Activated T-helper 17 cell treated with anti-CD3 and anti-CD28 coated beads, Interleukin-2, amount 50 U/mL, for 72 hours (primary cell): ENCODE results near the gene EPGN. TPM values are rescaled to one million over a fixed set of nuclear protein-coding genes. Genes with fewer than 3 reads are reported as not detected.
A peak's percentile ranks its signal among the peaks of the same experiment; 100 is the strongest.

Experiments
- ATAC-seq: fragments of 150-1000 bp; cut with Tn5 transposase; replicated peaks from 2 replicates; pipeline ENCODE4 v1.10.0; 2021; ENCODE audit warnings: mild to moderate bottlenecking, moderate library complexity
- H3K27ac Mint-ChIP-seq: one replicate; pipeline ENCODE4 v1.8.0; 2022; ENCODE audit warnings: mixed read lengths
- H3K27me3 Mint-ChIP-seq: one replicate; pipeline ENCODE4 v1.8.0; 2022; ENCODE audit warnings: mixed read lengths
- H3K36me3 Mint-ChIP-seq: one replicate; pipeline ENCODE4 v1.8.0; 2022; ENCODE audit warnings: low read depth, mild to moderate bottlenecking, mixed read lengths
- H3K4me1 Mint-ChIP-seq: one replicate; pipeline ENCODE4 v1.8.0; 2022; ENCODE audit warnings: mixed read lengths
- H3K4me3 Mint-ChIP-seq: one replicate; pipeline ENCODE4 v1.8.0; 2022; ENCODE audit warnings: mild to moderate bottlenecking, mixed read lengths
- H3K9me3 Mint-ChIP-seq: one replicate; pipeline ENCODE4 v1.8.0; 2022; ENCODE audit warnings: mixed read lengths
- total RNA-seq, 2 donors: library from RNA; stranded (reverse); gene quantifications; one replicate each; pipeline ENCODE4 v1.2.3, GENCODE V29; 2022

The EPGN gene
- total RNA-seq, 2 donors from 2014 or later: not detected

GRCh38 chr4:74319470-74319869 lies 11.2 kb downstream of the EPGN start:
- no peak for ATAC-seq
- Mint-ChIP-seq H3K4me3 (no peak overlapping the region), H3K27me3 (peaks cover 15% of the 10 kb centered on the region), H3K27ac (no peak overlapping the region), H3K36me3 (no peaks in the 10 kb centered on the region), H3K4me1 (no peaks in the 10 kb centered on the region), H3K9me3 (no peaks in the 10 kb centered on the region)

- peaks cover 15% of the 10 kb centered on the region for H3K27me3 Mint-ChIP-seq
- H3K36me3 Mint-ChIP-seq: no peaks in the 10 kb centered on the region
- no peak overlapping the region for H3K27ac Mint-ChIP-seq
- no peaks in the 10 kb centered on the region for H3K9me3 Mint-ChIP-seq
- no peaks in the 10 kb centered on the region for H3K4me1 Mint-ChIP-seq
- peak; percentile 82 for ATAC-seq
- H3K4me3 Mint-ChIP-seq: no peak overlapping the region
Observed at GRCh38 chr4:74320559-74321118, 12.4 kb downstream of the EPGN start.

- H3K4me3 Mint-ChIP-seq: no peak overlapping the region
- no peak overlapping the region for H3K27ac Mint-ChIP-seq
- H3K4me1 Mint-ChIP-seq: no peaks in the 10 kb centered on the region
- H3K27me3 Mint-ChIP-seq: peaks cover 15% of the 10 kb centered on the region
- H3K9me3 Mint-ChIP-seq: no peaks in the 10 kb centered on the region
- no peaks in the 10 kb centered on the region for H3K36me3 Mint-ChIP-seq
- no peak for ATAC-seq
Observed at GRCh38 chr4:74322301-74322700, 14.0 kb downstream of the EPGN start.

GRCh38 chr4:74323663-74324062 lies 15.4 kb downstream of the EPGN start:
- Mint-ChIP-seq H3K27ac (no peak overlapping the region), H3K27me3 (peaks cover 19% of the 10 kb centered on the region), H3K36me3 (no peaks in the 10 kb centered on the region), H3K9me3 (no peaks in the 10 kb centered on the region), H3K4me1 (no peaks in the 10 kb centered on the region), H3K4me3 (no peak overlapping the region)
- ATAC-seq: no peak

- Mint-ChIP-seq H3K4me3 (no peak overlapping the region), H3K9me3 (no peaks in the 10 kb centered on the region), H3K4me1 (no peaks in the 10 kb centered on the region), H3K27me3 (peaks cover 23% of the 10 kb centered on the region), H3K36me3 (no peaks in the 10 kb centered on the region), H3K27ac (no peak overlapping the region)
- ATAC-seq: no peak
Observed at GRCh38 chr4:74324262-74324661, 16.0 kb downstream of the EPGN start.

- no peak overlapping the region for H3K27ac Mint-ChIP-seq
- H3K4me3 Mint-ChIP-seq: no peak overlapping the region
- no peaks in the 10 kb centered on the region for H3K9me3 Mint-ChIP-seq
- H3K36me3 Mint-ChIP-seq: no peaks in the 10 kb centered on the region
- H3K27me3 Mint-ChIP-seq: peaks cover 24% of the 10 kb centered on the region
- no peaks in the 10 kb centered on the region for H3K4me1 Mint-ChIP-seq
- no peak for ATAC-seq
Observed at GRCh38 chr4:74325886-74326285, 17.6 kb downstream of the EPGN start.

- ATAC-seq: no peak
Observed at GRCh38 chr4:74327762-74328161, 19.5 kb downstream of the EPGN start.

GRCh38 chr4:74328501-74328900 lies 20.2 kb downstream of the EPGN start:
- no peak for ATAC-seq
- peaks cover 17% of the 10 kb centered on the region for H3K27me3 Mint-ChIP-seq
- no peaks in the 10 kb centered on the region for H3K36me3 Mint-ChIP-seq
- no peaks in the 10 kb centered on the region for H3K4me1 Mint-ChIP-seq
- H3K4me3 Mint-ChIP-seq: no peak overlapping the region
- H3K9me3 Mint-ChIP-seq: no peaks in the 10 kb centered on the region
- H3K27ac Mint-ChIP-seq: no peak overlapping the region

More at GRCh38 chr4:74327762-74328161, 19.5 kb downstream of the EPGN start:
- H3K27ac Mint-ChIP-seq: no peak overlapping the region
- peaks cover 19% of the 10 kb centered on the region for H3K27me3 Mint-ChIP-seq
- H3K4me1 Mint-ChIP-seq: no peaks in the 10 kb centered on the region
- no peaks in the 10 kb centered on the region for H3K36me3 Mint-ChIP-seq
- H3K9me3 Mint-ChIP-seq: no peaks in the 10 kb centered on the region
- no peak overlapping the region for H3K4me3 Mint-ChIP-seq

- Mint-ChIP-seq H3K4me3 (no peak overlapping the region), H3K27me3 (peaks cover 20% of the 10 kb centered on the region), H3K27ac (no peak overlapping the region), H3K9me3 (no peaks in the 10 kb centered on the region), H3K36me3 (no peaks in the 10 kb centered on the region), H3K4me1 (peaks cover 2% of the 10 kb centered on the region)
- ATAC-seq: no peak
Observed at GRCh38 chr4:74329307-74329706, 21.0 kb downstream of the EPGN start.

- no peaks in the 10 kb centered on the region for H3K9me3 Mint-ChIP-seq
- no peak for ATAC-seq
- peaks cover 4% of the 10 kb centered on the region for H3K4me1 Mint-ChIP-seq
- H3K27ac Mint-ChIP-seq: no peak overlapping the region
- H3K4me3 Mint-ChIP-seq: no peak overlapping the region
- peaks cover 23% of the 10 kb centered on the region for H3K27me3 Mint-ChIP-seq
- H3K36me3 Mint-ChIP-seq: no peaks in the 10 kb centered on the region
Observed at GRCh38 chr4:74330295-74330750, 22.1 kb downstream of the EPGN start.

- Mint-ChIP-seq H3K9me3 (no peaks in the 10 kb centered on the region), H3K27ac (no peak overlapping the region), H3K27me3 (peaks cover 23% of the 10 kb centered on the region), H3K4me1 (peaks cover 4% of the 10 kb centered on the region), H3K4me3 (no peak overlapping the region), H3K36me3 (no peaks in the 10 kb centered on the region)
- ATAC-seq: no peak
Observed at GRCh38 chr4:74331252-74331651, 23.0 kb downstream of the EPGN start.

- ATAC-seq: no peak
- Mint-ChIP-seq H3K4me3 (no peak overlapping the region), H3K9me3 (no peaks in the 10 kb centered on the region), H3K36me3 (no peaks in the 10 kb centered on the region), H3K27ac (no peak overlapping the region), H3K27me3 (peaks cover 23% of the 10 kb centered on the region), H3K4me1 (peaks cover 4% of the 10 kb centered on the region)
Observed at GRCh38 chr4:74331944-74332343, 23.7 kb downstream of the EPGN start.

- H3K4me3 Mint-ChIP-seq: no peak overlapping the region
- H3K36me3 Mint-ChIP-seq: no peaks in the 10 kb centered on the region
- H3K9me3 Mint-ChIP-seq: no peaks in the 10 kb centered on the region
- H3K27me3 Mint-ChIP-seq: peaks cover 18% of the 10 kb centered on the region
- no peak overlapping the region for H3K27ac Mint-ChIP-seq
- no peak for ATAC-seq
- H3K4me1 Mint-ChIP-seq: peaks cover 4% of the 10 kb centered on the region
Observed at GRCh38 chr4:74334636-74335035, 26.4 kb downstream of the EPGN start.

- H3K27me3 Mint-ChIP-seq: peaks cover 21% of the 10 kb centered on the region
- no peak overlapping the region for H3K27ac Mint-ChIP-seq
- no peak overlapping the region for H3K4me3 Mint-ChIP-seq
- peaks cover 4% of the 10 kb centered on the region for H3K4me1 Mint-ChIP-seq
- ATAC-seq: no peak
- no peaks in the 10 kb centered on the region for H3K9me3 Mint-ChIP-seq
- H3K36me3 Mint-ChIP-seq: no peaks in the 10 kb centered on the region
Observed at GRCh38 chr4:74335341-74336021, 27.2 kb downstream of the EPGN start.

- Mint-ChIP-seq H3K4me1 (peaks cover 4% of the 10 kb centered on the region), H3K4me3 (no peak overlapping the region), H3K36me3 (no peaks in the 10 kb centered on the region), H3K9me3 (peaks cover 5% of the 10 kb centered on the region), H3K27ac (no peak overlapping the region), H3K27me3 (peaks cover 21% of the 10 kb centered on the region)
- ATAC-seq: no peak
Observed at GRCh38 chr4:74338792-74339333, 30.6 kb downstream of the EPGN start.
